GM03348 (cell line): ENCODE data around the gene SRRM4.

Experiments
- DNase-seq: peaks from one replicate; pipeline ENCODE4 v3.0.0; 2012; ENCODE audit warnings: low spot score

Gene SRRM4

GRCh38 chr12:119122047-119122446 is 140.7 kb downstream of the SRRM4 start:
- DNase-seq: no peak

GRCh38 chr12:119122751-119123150 is 141.4 kb downstream of the SRRM4 start:
- DNase-seq: no peak

GRCh38 chr12:119128527-119128926 is 147.2 kb downstream of the SRRM4 start:
- DNase-seq: no peak

GRCh38 chr12:119129827-119130434 is 148.6 kb downstream of the SRRM4 start:
- no peak for DNase-seq

GRCh38 chr12:119130523-119130922 is 149.2 kb downstream of the SRRM4 start:
- DNase-seq: no peak

- no peak for DNase-seq
These were observed 153.1 kb downstream of the SRRM4 start for GRCh38 chr12:119134284-119135072.

GRCh38 chr12:119136811-119137410 is 155.6 kb downstream of the SRRM4 start:
- DNase-seq: no peak

- no peak for DNase-seq
These were observed 158.1 kb downstream of the SRRM4 start for GRCh38 chr12:119139448-119139847.

- no peak for DNase-seq
These were observed 164.0 kb downstream of the SRRM4 start for GRCh38 chr12:119145367-119145766.

GRCh38 chr12:119147847-119148448 is 166.6 kb downstream of the SRRM4 start:
- DNase-seq: no peak

GRCh38 chr12:119149270-119149669 is 167.9 kb downstream of the SRRM4 start:
- DNase-seq: no peak

GRCh38 chr12:119151445-119152026 is 170.2 kb downstream of the SRRM4 start:
- DNase-seq: no peak

- peak; percentile 60 for DNase-seq
These were observed 172.4 kb downstream of the SRRM4 start for GRCh38 chr12:119153477-119154434.

- DNase-seq: peak; percentile 26
These were observed 173.1 kb downstream of the SRRM4 start for GRCh38 chr12:119154435-119154818.

- DNase-seq: no peak
These were observed 175.2 kb downstream of the SRRM4 start for GRCh38 chr12:119156401-119157044.

- DNase-seq: no peak
These were observed 176.2 kb downstream of the SRRM4 start for GRCh38 chr12:119157528-119157927.

- no peak for DNase-seq
These were observed 176.6 kb downstream of the SRRM4 start for GRCh38 chr12:119157978-119158377.

- DNase-seq: no peak
These were observed 177.1 kb downstream of the SRRM4 start for GRCh38 chr12:119158402-119158801.

GRCh38 chr12:119159844-119160243 is 178.5 kb downstream of the SRRM4 start:
- DNase-seq: no peak

GRCh38 chr12:119167902-119168301 is 186.6 kb downstream of the SRRM4 start:
- no peak for DNase-seq

- no peak for DNase-seq
These were observed 187.4 kb downstream of the SRRM4 start for GRCh38 chr12:119168721-119169120.
